Stimulated activated CD4-positive, alpha-beta T cell treated with anti-CD3 and anti-CD28 coated beads, Interleukin-4, amount 100 ng/mL, for 4 hours (primary cell): ENCODE results near the gene TMEM170A.
"Not testable (repeated sequence)": the region's sequence is repeated elsewhere in the genome, so short reads cannot be mapped to it uniquely, and the experiment has no call there.

Source experiments
- DNase-seq, 2 experiments: peaks; one replicate each; pipeline ENCODE4 v3.0.0-alpha.2; 2020

The TMEM170A gene

DNA sequence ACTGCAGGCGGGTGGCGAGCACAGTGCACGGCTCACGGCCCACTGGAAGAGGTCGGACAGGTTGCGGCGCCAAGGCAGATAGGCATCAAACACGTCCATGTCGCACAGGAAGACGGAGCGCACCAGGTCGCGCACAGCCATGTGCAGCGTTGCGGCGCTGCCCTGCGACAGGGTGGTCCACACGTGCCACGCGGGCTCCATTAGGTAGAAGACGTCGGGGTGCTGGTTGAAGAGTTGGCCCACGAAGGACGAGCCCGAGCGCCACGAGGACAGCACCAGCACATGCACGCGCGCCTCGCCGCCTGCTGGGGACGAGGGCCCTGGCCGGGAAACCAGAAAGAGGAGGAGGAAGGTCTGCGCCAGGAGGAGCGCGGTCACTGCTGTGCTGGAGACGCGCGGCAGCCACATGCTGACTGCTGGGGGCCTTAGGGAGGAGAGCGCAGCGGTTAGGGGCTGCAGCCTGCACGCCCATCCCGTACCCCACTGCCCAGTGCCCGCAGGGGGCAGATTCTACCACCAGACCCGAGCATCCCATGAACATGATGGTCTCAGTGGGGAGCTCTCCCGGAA, 15.0 kb upstream of the TMEM170A start:
- DNase-seq: no peak

DNA sequence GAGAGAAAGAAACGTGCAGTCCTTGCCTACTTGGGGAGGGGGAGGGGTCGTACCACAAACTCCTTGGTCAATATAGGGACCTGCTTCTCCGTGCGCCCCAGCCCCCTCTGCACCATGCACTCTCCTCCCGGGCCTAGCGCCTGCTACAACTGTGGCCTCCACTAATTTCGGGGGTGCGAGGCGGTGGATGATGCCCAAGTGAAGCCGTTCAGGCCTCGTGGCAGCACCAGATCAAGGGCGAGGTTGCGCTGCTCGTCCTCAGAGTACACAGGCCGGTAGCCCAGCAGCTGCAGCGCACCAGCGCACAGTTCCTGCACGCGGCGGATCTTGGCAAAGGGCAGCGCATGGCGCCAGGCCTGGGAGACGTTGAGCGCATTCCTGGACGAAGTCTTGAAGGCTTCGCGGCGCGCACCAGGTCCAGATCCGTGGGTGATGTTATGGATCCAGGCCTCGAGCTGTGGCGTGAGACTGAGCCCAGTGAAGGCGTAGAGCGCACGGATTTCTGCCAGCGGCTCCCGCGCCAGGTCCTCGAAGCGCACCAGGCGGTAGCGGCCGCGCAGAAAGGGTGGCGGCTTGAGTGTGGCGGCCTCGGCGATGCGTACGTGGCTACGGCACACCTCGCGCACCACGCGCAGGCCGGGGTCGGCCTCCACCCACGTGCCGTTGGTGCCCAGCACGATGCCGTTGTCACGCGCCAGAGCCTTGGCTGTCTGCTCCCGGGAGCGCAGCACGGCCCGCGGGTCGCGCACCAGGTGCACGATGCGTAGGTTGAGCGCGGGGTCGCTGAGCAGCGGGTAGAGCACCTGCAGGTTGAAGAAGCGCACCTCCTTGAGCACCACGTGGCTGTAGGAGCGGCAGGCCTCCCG, 14.2 kb upstream of the TMEM170A start:
- DNase-seq: no peak

DNA sequence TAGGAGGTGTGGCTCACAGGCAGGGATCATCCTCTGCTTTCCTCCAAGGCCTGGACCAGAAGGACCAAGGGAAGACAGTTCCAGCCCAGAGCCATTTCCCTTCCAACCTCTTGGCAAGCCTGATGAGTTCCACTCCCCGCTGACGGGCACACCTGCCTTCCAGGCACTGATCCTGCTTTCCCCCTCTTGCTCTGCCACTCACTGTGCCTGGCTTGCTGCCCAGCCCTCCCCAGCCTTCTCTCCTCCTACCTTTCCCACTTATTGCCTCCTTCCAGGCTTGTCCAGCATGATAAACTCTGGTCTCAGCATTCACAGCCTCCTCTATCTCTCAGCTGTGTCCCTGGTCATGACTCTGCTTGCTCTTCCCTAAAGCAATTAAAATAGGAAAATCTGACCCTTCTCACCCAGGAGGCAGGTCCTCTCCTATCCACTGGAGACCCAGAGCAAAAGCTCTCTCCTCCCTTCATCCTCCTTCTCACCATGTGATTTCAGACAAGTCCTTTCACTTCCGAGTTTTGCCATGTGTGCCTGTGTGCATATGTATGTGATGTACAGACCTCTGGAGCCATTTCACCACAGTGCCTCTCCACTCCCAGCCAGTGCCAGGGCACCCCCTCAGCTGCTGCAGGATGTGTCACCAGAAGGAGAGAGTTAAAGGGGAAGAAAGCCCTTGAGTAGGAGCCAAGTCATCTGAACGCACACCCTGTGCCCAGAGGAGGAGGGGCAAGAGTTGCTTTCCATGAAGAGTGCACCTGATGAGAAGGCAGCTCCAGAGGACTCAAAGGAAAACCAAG, 13.4 kb upstream of the TMEM170A start:
- DNase-seq: no peak

DNA sequence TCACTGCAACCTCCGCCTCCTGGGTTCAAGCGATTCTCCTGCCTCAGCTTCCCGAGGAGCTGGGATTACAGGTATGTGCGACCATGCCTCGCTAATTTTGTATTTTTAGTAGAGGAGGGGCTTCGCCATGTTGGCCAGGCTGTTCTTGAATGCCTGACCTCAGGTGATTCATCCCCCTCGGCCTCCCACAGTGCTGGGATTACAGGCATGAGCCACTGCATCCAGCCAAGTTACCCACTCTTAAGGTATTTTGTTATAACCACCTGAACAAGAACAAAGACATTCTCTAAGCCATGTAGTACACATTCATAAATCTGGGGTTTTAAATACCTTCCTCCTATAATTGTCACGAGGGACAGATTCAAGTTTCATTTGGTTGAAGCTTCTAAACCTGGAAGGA, 12.3 kb upstream of the TMEM170A start:
- DNase-seq: no peak

DNA sequence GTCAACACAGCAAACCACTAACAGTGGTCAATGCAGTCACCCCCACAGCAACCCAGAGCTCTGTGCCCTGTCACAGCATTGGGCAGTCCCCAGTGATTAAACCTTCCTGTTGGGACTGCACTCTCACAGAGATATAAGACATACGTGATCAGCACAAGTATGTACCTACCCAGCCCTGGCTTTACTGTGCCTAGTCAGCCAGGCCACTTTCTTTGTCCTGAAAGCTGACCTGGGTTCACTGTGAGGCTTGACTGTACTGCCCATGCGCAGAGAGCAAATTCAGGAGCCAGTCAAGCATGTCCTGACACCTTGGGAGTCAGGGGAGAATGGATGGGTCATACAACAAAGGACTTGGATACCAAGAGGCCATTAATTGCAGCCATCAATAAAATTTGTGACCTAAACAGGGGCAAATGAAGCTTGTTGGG, 10.9 kb upstream of the TMEM170A start:
- no peak for DNase-seq

DNA sequence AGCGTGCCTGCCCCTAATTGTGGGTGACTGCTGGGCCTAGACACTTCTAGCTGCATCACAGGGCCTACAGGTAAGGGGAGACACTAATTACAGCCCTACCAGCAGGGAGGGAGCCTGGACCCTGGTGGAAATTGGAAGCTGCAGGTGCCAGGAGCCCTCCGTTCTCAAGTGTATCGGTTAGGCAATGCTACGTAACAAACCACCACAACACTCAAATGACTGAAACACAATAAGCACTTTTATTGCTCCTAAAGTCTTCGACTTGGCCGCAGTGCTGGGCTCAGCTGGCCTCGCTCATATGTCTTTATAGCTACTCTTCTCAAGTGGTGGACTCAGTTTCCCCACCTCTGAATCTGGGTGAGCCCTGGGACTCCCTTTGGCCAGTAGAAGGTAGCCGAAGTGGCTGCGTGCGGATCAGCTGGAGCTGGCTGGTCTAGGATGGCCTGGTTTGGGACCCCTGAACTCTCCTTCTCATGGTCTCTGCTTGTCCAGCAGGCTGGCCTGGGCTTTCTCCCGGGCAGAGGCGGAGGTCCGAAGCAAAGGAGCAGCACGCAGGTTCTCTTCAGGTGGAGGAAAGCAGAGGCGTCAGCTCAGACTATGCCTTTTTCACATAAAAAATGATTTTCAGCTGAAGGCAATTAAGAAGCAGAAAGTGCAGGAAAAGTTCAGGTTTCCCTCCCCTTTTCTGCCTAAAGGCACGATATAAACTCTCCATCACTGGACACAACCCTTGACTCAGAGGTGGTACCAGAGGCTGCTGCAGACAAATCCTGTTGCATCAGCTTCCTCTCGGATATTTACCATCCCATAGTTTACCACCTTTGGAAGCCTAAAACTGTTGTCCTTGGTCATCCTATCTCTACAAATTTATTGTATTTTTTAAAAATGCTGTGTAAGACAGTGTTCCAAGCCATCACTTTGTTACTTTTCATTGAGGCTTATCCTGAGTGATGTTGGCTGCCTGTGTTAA, 8.7 kb upstream of the TMEM170A start:
- DNase-seq: no peak

DNA sequence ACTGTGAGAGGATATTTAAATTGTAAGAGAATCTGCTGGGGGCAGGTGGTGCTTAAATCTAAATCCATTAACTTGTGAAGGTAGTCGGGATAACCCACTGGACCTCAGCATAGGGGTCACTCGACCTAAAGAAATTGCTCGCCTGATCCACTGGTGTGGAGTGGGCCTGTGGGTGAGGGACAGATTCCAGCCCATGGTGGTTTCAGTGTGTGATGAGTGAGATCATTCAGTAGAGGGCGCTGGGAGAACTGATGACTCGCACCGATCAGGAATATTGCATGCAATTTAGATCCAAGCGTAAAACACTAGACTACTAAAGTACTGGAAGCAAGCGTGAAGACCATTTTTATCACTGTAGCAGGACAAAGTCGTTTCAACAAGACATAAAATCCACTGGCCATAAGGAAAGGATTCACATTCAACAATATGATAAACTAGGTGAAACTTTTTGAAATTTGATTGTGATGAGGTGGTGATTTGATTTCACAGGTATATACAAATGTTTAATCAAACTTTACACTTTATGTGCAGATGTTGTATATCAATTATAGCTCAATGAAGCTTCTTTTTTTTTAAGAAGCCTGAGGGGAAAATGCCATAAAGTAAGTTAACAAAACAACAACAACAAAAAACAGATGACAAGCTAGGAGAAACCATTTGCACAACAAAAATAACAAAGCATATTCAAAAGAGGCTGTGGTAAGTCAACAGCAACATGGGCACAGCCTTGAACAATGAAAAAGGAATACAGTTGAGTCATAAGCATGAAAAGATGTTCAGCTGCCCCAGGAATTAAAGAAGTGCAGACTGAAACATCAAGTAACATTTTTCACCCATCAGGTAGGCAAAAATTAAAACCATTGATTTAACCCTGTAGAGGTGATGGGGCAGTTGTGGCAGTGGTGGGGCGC, 7.5 kb upstream of the TMEM170A start:
- peak in 1 of 2 experiments; percentile 28 for DNase-seq

DNA sequence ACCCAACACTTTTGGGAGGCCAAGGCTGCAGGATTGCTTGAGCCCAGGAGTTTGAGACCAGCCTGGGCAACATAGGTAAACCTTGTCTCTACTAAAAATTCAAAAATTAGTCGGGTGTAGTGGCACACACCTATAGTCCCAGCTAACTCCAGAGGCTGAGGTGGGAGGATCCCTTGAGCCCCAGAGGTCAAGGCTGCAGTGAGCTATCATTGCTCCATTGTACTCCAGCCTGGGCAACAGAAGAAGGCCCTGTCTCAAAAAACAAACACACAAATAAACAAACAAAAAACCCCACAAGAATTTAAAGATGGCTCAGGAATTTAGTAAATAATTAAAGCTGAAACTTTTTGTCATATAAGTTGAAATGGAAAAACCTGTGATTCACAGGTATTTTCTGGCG, 2.3 kb upstream of the TMEM170A start:
- no peak for DNase-seq

DNA sequence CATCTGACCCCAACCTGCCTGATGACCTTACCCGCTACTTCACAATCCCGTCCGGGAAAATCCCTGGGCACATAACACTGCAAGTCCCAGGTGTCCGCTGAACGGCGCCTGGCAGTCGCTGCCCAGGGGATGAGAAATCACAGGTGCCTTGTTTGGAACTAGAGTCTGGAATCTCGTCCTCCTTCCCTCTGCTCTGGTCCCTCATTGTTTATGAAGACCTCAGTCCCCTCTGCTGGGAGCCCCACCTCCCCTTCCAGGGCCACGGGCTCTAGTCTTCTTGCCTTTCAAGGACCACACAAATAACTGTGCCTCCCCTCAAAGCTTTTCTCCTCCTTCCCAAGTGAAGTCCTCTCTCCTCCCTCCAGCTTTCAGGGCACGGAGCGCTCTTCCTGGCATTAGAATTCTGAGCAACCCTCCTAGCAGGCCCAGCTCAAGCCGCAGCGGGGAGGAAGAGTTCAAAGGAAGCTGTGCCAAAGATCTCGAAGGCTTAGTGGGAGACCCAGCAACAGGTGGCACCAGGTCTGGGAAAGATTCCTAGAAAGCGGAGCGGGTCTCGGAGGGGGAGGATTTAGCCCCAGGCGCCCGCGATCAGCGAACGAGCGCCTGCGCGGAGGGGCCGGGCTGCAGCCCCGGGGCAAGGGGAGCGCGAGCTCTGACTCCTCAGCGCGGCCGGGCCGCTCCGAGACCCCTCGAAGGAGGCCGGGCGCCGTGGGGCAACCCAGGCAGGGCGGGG, 934 bp downstream of the TMEM170A start:
- DNase-seq: peak; percentile 2 to 17

DNA sequence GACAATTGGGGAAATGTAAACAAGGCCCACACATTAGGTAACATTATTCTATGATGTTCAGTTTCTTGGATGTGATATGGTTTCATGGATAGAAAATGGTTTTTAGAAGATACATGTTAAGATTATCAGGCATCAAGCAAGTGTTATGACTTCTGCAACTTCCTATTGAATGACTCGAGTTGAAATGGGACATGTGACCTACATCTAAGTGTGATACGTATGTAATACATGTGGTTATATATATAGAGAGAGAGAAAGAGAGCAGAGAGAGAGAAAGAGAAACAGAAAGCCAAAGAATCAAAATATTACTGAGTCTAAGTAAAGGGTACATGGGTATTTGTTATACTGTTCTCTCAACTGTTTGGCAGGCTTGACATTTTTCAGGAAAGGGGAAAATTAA, 1.7 kb downstream of the TMEM170A start:
- no peak for DNase-seq

DNA sequence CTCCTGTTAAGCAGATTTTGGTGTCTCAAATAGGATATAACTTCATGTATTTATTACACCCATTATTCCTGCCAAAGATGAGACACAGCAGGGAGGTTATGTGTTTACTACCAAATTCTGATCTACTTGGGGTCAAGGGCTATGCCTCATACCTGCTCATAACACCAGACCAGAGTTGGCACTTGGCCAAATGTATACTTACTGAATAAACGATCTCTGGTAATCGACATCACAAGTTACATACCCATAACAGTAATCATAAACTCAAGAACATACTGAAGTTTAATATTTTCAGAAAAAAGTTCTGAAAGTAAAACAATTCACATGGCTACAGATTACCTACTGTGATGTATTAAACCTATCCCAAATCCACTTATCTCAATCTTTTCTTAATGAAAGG, 2.9 kb downstream of the TMEM170A start:
- DNase-seq: no peak

DNA sequence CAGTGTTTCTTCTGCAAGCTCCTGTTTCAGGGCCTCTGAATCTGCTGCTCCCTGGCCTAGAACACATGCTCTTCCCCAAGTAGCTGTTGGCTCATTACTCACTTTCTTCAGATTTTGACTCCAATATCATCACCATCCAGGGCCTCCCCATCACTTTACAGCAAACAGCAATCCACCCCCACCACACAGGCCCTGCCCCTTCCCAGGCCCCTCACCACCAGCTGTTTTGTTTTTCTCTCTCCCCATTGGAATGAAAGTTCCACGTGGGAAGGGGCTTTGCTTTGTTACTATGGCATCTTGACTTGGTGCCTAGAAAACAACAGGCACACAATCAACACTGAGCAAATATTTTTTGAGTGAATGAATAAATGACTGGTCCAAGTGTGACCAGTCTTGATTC, 4.0 kb downstream of the TMEM170A start:
- no peak for DNase-seq

DNA sequence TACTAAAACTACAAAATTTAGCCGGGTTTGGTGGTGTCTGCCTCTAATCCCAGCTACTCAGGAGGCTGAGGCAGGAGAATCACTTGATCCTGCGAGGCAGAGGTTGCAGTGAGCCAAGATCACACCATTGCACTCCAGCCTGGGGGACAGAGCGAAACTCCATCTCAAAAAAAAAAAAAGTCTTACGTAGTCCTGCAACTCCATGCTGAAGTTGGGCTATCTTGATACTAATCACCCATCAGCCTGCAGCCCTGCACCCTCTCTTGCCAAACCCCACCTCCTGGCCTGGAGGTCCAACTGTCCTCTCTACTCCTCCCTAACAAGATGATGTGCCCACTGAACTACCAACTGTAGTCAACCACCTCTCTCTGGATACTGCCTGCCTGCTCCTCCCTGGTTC, 4.8 kb downstream of the TMEM170A start:
- DNase-seq: no peak

DNA sequence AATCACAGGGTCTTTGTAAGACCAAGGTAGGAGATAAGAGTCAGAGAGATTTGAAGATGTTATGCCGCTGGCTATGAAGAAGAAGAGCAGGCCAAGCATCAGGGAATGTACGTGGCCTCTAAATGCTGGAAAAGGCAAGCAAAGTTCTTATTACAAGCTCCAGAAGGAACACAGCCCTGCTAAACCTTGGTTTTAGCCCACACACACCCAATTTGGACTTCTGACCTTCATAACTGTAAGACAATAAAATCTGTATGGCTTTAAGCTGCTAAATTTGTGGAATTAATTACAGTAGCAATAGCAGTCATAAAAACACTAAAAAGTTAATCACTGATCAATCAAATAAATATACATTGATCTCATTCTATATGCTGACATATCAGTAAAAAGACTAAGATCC, 6.0 kb downstream of the TMEM170A start:
- DNase-seq: no peak

DNA sequence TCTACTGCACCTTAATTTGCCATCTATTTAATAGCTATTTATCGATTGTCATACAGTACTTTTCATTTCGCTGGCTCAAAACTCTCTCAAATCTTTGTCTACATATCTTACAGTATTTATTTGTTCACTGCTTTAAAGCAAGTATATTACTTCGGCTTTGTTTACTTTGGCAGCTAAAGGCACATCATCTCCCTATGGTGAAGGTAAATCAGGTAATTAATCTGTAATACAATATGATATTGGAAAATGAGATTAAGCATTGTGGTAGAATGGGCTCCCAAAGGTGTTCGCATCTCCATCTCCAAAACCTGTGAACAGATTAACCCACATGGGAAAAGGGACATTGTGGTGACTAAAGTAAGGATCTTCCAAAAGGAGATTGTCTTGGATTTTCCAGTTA, 6.5 kb downstream of the TMEM170A start:
- DNase-seq: no peak

DNA sequence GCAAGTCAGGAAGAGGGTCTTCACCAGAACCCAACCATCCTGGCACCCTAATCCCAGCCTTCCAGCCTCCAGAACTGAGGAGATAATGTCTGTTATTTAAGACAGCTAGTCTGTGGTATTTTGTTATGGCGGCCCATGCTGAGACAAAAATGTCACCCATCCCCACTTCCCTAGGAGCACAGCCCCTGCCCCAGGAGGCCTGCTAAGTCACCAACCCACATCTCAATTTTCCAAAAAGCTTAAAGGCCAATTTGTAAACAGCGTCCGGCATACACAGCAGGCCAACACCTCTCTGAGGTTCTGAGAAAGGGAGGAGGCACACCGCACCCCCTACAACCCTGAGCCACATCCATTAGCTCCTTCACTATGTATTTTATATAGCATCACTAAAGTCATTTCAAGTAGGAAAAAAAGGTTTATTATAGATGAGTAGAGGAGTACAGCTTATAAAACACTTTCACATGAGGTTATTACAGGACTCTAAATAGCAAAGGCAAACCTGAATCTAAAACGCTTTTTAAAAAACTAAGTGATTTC, 6.9 kb downstream of the TMEM170A start:
- DNase-seq: no peak

DNA sequence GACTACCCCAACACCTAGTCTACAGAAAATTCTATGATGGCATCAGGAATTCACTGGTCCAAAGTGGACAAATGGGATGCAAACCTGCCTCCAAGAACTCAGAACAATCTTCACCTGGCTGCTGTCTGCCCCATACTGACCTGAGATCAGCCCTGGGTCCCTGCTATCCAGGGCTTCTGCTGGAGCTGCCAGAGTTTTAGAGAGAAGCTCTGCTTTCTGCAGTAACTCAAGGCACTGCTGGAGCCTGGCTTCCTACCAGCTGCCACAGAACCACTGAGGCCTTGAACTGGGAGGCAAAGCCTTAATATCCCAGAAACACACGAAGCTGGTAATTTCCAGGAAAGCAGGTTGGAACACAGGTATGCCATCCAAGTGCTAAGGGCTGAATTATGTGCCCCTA, 7.5 kb downstream of the TMEM170A start:
- no peak for DNase-seq

DNA sequence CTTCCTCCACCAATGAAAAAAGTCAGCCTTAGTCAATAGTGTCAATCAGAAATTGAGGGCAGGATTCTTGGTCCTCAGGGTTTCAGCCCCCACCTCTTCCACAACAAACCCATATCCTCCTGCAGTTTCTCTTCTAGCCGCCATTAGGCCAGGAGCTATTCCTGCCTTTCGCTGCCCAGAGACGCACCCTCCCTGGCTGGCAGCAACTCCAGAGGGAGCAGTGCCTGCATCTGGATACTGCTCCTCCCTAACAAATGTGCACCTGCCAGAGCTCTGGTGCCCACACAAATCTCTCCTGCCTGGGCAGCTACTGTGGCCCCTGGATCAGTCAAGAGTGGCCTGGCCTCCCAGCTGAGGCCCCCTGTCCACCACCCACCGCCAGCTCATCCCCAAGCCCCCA, 8.0 kb downstream of the TMEM170A start:
- not testable (repeated sequence) for DNase-seq

DNA sequence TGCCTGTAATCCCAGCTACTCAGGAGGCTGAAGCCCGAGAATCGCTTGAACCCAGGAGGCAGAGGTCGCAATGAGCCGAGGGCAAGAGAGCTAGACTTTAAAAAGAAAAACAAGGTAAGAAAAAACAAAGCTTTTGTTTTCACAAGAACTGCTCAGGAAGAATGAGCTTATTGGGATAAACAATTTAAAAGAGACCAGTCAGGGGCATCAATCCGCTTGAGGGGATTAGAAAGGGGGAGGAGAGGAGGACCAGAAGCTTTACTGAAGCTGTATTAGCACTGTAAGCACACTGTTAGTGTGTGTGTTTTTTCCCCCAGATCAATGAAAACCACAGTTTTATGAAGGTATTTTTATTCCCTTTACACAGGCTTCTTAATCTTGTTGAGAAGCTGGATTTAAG, 8.8 kb downstream of the TMEM170A start:
- DNase-seq: no peak

DNA sequence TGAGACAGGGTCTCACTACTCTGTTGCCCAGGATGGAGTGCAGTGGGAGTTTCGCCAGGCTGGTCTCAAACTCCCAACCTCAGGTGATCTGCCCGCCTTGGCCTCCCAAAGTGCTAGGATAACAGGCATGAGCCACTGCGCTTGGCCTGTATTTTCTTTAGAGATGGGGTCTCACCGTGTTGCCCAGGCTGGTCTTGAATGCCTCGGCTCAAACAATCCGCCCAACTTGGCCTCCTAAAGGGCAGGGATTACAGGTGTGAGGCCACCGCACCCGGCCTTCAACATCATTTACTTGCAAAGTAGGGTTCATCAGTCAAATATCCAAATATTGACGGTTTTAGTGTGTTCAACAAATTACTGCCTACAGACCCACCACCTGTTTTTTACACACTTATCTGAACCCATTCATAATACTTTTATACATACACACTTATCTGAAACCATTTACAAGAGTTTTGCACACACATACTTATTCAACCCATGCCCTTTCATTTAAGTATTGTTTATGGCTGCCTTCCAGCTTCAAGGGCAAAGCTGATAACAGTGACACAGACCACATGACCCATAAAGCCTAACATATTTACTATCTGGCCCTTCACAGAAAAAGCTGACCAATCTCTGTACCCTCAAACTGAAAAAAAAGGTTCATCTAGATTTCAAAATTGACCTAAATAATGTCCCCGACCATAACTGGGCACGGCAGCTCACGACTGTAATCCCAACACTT, 11.9 kb downstream of the TMEM170A start:
- DNase-seq: no peak
